Caco-2 (cell line): ENCODE data around the gene ZNF341. TPM values are rescaled to one million over a fixed set of nuclear protein-coding genes. Genes with fewer than 3 reads are reported as not detected.

Experiments
- BruUV-seq: library from RNA; stranded (reverse); fragments of 400-500 nt; replicated peaks from 2 replicates; lab custom pipeline; 2021; lab: Mats Ljungman, UMichigan
- CTCF ChIA-PET: fragments of 300-600 bp; sonication (Branson Sonifier 250); formaldehyde crosslinking; loops from one replicate; lab custom pipeline; 2022; ENCODE audit warnings: antibody characterized with exemption; lab: Charles Lee
- POLR2A ChIA-PET: fragments of 300-600 bp; sonication (Branson Sonifier 250); formaldehyde crosslinking; loops from one replicate; lab custom pipeline; 2022; ENCODE audit warnings: antibody characterized with exemption; lab: Charles Lee
- DNase-seq, 2 experiments: peaks; one replicate each; pipeline versions ENCODE4 v3.0.0 to v3.0.0-alpha.2; 2020 to 2022
- H3K27me3 ChIP-seq: replicated peaks from 2 replicates; pipeline ENCODE4 v1.6.0; 2011; ENCODE audit warnings: low read length; ENCODE audit not compliant: control insufficient read depth, insufficient read depth
- H3K36me3 ChIP-seq: 2 replicates; pipeline ENCODE4 v1.5.1; 2011; ENCODE audit warnings: low read length; ENCODE audit not compliant: control insufficient read depth, insufficient read depth
- H3K4me1 ChIP-seq: fragments of 250-450 bp; sonication (Bioruptor Pico); 2 replicates; pipeline ENCODE4 v1.5.1; 2020; ENCODE audit warnings: mild to moderate bottlenecking
- H3K4me3 ChIP-seq: 2 replicates; pipeline ENCODE4 v1.5.1; 2011; ENCODE audit warnings: low read depth, mild to moderate bottlenecking, control low read depth, low read length
- H3K9me3 ChIP-seq: fragments of 250-450 bp; sonication (Bioruptor Pico); 2 replicates; pipeline ENCODE4 v1.5.1; 2020; ENCODE audit warnings: mild to moderate bottlenecking, moderate library complexity
- H3K27ac Mint-ChIP-seq: one replicate; pipeline ENCODE4 v1.8.0; 2022; ENCODE audit warnings: mixed read lengths; ENCODE audit not compliant: unreplicated experiment
- H3K27me3 Mint-ChIP-seq: one replicate; pipeline ENCODE4 v1.8.0; 2022; ENCODE audit warnings: mixed read lengths; ENCODE audit not compliant: insufficient read depth, unreplicated experiment
- H3K36me3 Mint-ChIP-seq: one replicate; pipeline ENCODE4 v1.8.0; 2022; ENCODE audit warnings: mild to moderate bottlenecking, mixed read lengths; ENCODE audit not compliant: insufficient read depth, unreplicated experiment
- H3K4me1 Mint-ChIP-seq: one replicate; pipeline ENCODE4 v1.8.0; 2022; ENCODE audit warnings: low read depth, mixed read lengths; ENCODE audit not compliant: unreplicated experiment
- H3K4me3 Mint-ChIP-seq: one replicate; pipeline ENCODE4 v1.8.0; 2022; ENCODE audit warnings: mild to moderate bottlenecking, moderate library complexity, mixed read lengths; ENCODE audit not compliant: unreplicated experiment
- H3K9me3 Mint-ChIP-seq: one replicate; pipeline ENCODE4 v1.8.0; 2022; ENCODE audit warnings: mixed read lengths; ENCODE audit not compliant: unreplicated experiment
- intact Hi-C: fragments of 100-400 bp; cut with micrococcal nuclease; formaldehyde crosslinking; loops from one replicate; pipeline ENCODE4 v1.10.0; 2022; ENCODE audit not compliant: unreplicated experiment
- total RNA-seq: library from RNA; stranded (reverse); gene quantifications from 2 replicates; pipeline ENCODE4 v1.2.3, GENCODE V29; 2022
- TF ChIP-seq, protein P1 (sequence below), 2 experiments: fragments of 200-600 bp in 1 of 2; IDR thresholded peaks; 1 replicate in 1 of 2; 2 replicates in 1 of 2; pipeline versions ENCODE4 v1.5.1 to v1.8.0; 2011 to 2022; ENCODE audit warnings: antibody characterized with exemption in 1 of 2, control low read depth in 1 of 2, inconsistent platforms in 1 of 2, low read depth in 1 of 2, low read length in 1 of 2, mild to moderate bottlenecking in 1 of 2, moderate library complexity in 1 of 2; ENCODE audit not compliant: insufficient read depth in 1 of 2, severe bottlenecking in 1 of 2, unreplicated experiment in 1 of 2

Gene ZNF341
- total RNA-seq, 1 experiment from 2014 or later: 2.9 TPM

- Mint-ChIP-seq H3K9me3 (peaks cover 9% of the 10 kb centered on the region), H3K27me3 (no peaks in the 10 kb centered on the region), H3K36me3 (peaks cover 5% of the 10 kb centered on the region), H3K27ac (no peak overlapping the region), H3K4me3 (no peak overlapping the region), H3K4me1 (no peaks in the 10 kb centered on the region)
- POLR2A ChIA-PET: no interaction called here
- intact Hi-C loops: no loop called here
- no TSS peak for BruUV-seq
- H3K4me1 ChIP-seq: no peaks in the 10 kb centered on the region
- CTCF ChIA-PET: interaction anchor here (0.6 kb wide), 1 partner anchor 909 kb away, joined by 3 read pairs; no protein-coding TSS in a partner anchor
- no peaks in the 10 kb centered on the region for H3K9me3 ChIP-seq
- H3K4me3 ChIP-seq: no peak overlapping the region
- H3K27me3 ChIP-seq: no peaks in the 10 kb centered on the region
- no peaks in the 10 kb centered on the region for H3K36me3 ChIP-seq
- DNase-seq: no peak
- TF ChIP-seq, protein P1, sequence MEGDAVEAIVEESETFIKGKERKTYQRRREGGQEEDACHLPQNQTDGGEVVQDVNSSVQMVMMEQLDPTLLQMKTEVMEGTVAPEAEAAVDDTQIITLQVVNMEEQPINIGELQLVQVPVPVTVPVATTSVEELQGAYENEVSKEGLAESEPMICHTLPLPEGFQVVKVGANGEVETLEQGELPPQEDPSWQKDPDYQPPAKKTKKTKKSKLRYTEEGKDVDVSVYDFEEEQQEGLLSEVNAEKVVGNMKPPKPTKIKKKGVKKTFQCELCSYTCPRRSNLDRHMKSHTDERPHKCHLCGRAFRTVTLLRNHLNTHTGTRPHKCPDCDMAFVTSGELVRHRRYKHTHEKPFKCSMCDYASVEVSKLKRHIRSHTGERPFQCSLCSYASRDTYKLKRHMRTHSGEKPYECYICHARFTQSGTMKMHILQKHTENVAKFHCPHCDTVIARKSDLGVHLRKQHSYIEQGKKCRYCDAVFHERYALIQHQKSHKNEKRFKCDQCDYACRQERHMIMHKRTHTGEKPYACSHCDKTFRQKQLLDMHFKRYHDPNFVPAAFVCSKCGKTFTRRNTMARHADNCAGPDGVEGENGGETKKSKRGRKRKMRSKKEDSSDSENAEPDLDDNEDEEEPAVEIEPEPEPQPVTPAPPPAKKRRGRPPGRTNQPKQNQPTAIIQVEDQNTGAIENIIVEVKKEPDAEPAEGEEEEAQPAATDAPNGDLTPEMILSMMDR (IDR thresholded peaks at IDR 0.05; ENCODE audit: insufficient read depth in 1 of 2, low read depth in 1 of 2, low read length in 1 of 2, severe bottlenecking in 1 of 2, unreplicated experiment in 1 of 2): no peak
Measured at GRCh38 chr20:33757458-33757857, 25.7 kb downstream of the ZNF341 start.

GRCh38 chr20:33761698-33762250 is 30.0 kb downstream of the ZNF341 start:
- POLR2A ChIA-PET: no interaction called here
- H3K36me3 Mint-ChIP-seq: no peaks in the 10 kb centered on the region
- CTCF ChIA-PET: interaction anchor here (1.8 kb wide), 1 partner anchor 30 kb away, joined by 4 read pairs; the partner anchor contains the start of gene ZNF341

GRCh38 chr20:33765099-33765498 is 33.3 kb downstream of the ZNF341 start:
- CTCF ChIA-PET: no interaction called here
- no TSS peak for BruUV-seq
- Histone ChIP-seq H3K9me3 (0 out of 2 replicates have a peak, but pooled peaks cover 3% of the 10 kb centered on the region), H3K27me3 (no peaks in the 10 kb centered on the region), H3K4me3 (no peak overlapping the region), H3K4me1 (no peaks in the 10 kb centered on the region), H3K36me3 (no peaks in the 10 kb centered on the region)
- H3K9me3 Mint-ChIP-seq: no peaks in the 10 kb centered on the region
- no peaks in the 10 kb centered on the region for H3K36me3 Mint-ChIP-seq
- intact Hi-C loops: no loop called here
- POLR2A ChIA-PET: no interaction called here
- TF ChIP-seq, protein P1 (IDR thresholded peaks at IDR 0.05; ENCODE audit: insufficient read depth in 1 of 2, low read depth in 1 of 2, low read length in 1 of 2, severe bottlenecking in 1 of 2, unreplicated experiment in 1 of 2): no peak
- H3K4me3 Mint-ChIP-seq: no peak overlapping the region
- DNase-seq: no peak
- no peaks in the 10 kb centered on the region for H3K27me3 Mint-ChIP-seq
- no peaks in the 10 kb centered on the region for H3K4me1 Mint-ChIP-seq
- no peak overlapping the region for H3K27ac Mint-ChIP-seq

More at GRCh38 chr20:33761698-33762250, 30.0 kb downstream of the ZNF341 start:
- TF ChIP-seq, protein P1 (IDR thresholded peaks at IDR 0.05; ENCODE audit: insufficient read depth in 1 of 2, low read depth in 1 of 2, low read length in 1 of 2, severe bottlenecking in 1 of 2, unreplicated experiment in 1 of 2): no peak
- BruUV-seq: no TSS peak
- DNase-seq: no peak
- Histone ChIP-seq H3K27me3 (no peaks in the 10 kb centered on the region), H3K4me3 (no peak overlapping the region), H3K4me1 (no peaks in the 10 kb centered on the region), H3K36me3 (no peaks in the 10 kb centered on the region), H3K9me3 (0 out of 2 replicates have a peak, but pooled peaks cover 3% of the 10 kb centered on the region)
- H3K9me3 Mint-ChIP-seq: peaks cover 9% of the 10 kb centered on the region
- intact Hi-C loops: no loop called here
- H3K27ac Mint-ChIP-seq: no peak overlapping the region
- no peaks in the 10 kb centered on the region for H3K4me1 Mint-ChIP-seq
- H3K27me3 Mint-ChIP-seq: no peaks in the 10 kb centered on the region
- no peak overlapping the region for H3K4me3 Mint-ChIP-seq
